ENCODE results near the gene ARFGAP3.

- TF ChIP-seq CTCF (IDR thresholded peaks at IDR 0.05; ENCODE audit: low read length) (no peak), EZH2 (optimal IDR thresholded peaks at IDR 0.05; ENCODE audit: low read depth, low read length) (no peak), EZH2phosphoT487 (IDR thresholded peaks at IDR 0.05; ENCODE audit: low read length) (no peak)
Measured at GRCh38 chr22:42808521-42808920, 48.6 kb downstream of the ARFGAP3 start.

Data from MM.1S (cell line).